A549 (cell line): ENCODE data around the gene SAYSD1. TPM values are rescaled to one million over a fixed set of nuclear protein-coding genes. Genes with fewer than 3 reads are reported as not detected.

Source experiments
- ATAC-seq, 2 experiments: fragments of 200-7000 bp in 1 of 2; fragments of >200 bp in 1 of 2; cut with Nextera tagmentation in 1 of 2; cut with Tn5 transposase in 1 of 2; 3 replicates each; pipeline versions ENCODE4 v1.8.0 to v1.9.1; 2018 to 2020; ENCODE audit warnings: mild to moderate bottlenecking in 1 of 2, moderate library complexity in 1 of 2
- CTCF ChIA-PET: fragments of 300-600 bp; sonication (Branson Sonifier 250); formaldehyde crosslinking; extraction: SDS; loops from one replicate; lab custom pipeline; 2021; ENCODE audit warnings: antibody characterized with exemption, inconsistent platforms; lab: Yijun Ruan, JAX
- POLR2A ChIA-PET: fragments of 350-600 bp; formaldehyde crosslinking; extraction: SDS; loops from one replicate; lab custom pipeline; 2021; ENCODE audit warnings: antibody characterized with exemption, inconsistent platforms; lab: Yijun Ruan, JAX
- DNase-seq, 2 experiments: peaks; one replicate each; pipeline versions ENCODE4 v3.0.0 to v3.0.0-alpha.2; 2011 to 2016; ENCODE audit warnings: low read depth in 1 of 2, low spot score in 1 of 2
- FAIRE-seq: peaks from 2 replicates; lab custom pipeline; 2011; peaks lifted over from hg19 to GRCh38; lab: Jason Lieb, UNC
- H3K27ac ChIP-seq, 2 experiments: fragments of >200 bp; sonication (Bioruptor Twin); formaldehyde crosslinking; 3 replicates each; pipeline ENCODE4 v1.5.1; 2016 to 2017
- H3K4me1 ChIP-seq: fragments of >200 bp; sonication (Bioruptor Twin); formaldehyde crosslinking; 3 replicates; pipeline ENCODE4 v1.6.1; 2016
- H3K4me2 ChIP-seq: fragments of >200 bp; sonication (Bioruptor Twin); formaldehyde crosslinking; 3 replicates; pipeline ENCODE4 v1.6.1; 2016
- H3K4me3 ChIP-seq: fragments of >200 bp; sonication (Bioruptor Twin); formaldehyde crosslinking; 3 replicates; pipeline ENCODE4 v1.5.1; 2016
- H3K9me3 ChIP-seq: fragments of >200 bp; sonication (Bioruptor Twin); formaldehyde crosslinking; 3 replicates; pipeline ENCODE4 v1.6.1; 2016
- CBX2 ChIP-seq: fragments of 200-600 bp; sonication (generic); IDR thresholded peaks from 2 replicates; pipeline ENCODE4 v1.6.1; 2016; ENCODE audit warnings: low read depth, mild to moderate bottlenecking, borderline replicate concordance
- CBX8 ChIP-seq: fragments of 200-600 bp; sonication (generic); IDR thresholded peaks from 2 replicates; pipeline ENCODE4 v1.6.1; 2016
- EHMT2 ChIP-seq: fragments of 200-600 bp; sonication (generic); IDR thresholded peaks from 2 replicates; pipeline ENCODE4 v1.6.1; 2016; ENCODE audit warnings: antibody characterized with exemption, low read depth, mild to moderate bottlenecking, moderate library complexity
- EP300 ChIP-seq, 2 experiments: fragments of >200 bp; sonication (Bioruptor Twin); formaldehyde crosslinking; IDR thresholded peaks; 2 replicates in 1 of 2; 3 replicates in 1 of 2; pipeline ENCODE4 v1.6.1; 2016 to 2017
- GATA3 ChIP-seq: IDR thresholded peaks from 2 replicates; pipeline ENCODE4 v1.6.1; 2012; ENCODE audit warnings: borderline replicate concordance
- HDAC2 ChIP-seq: fragments of 200-600 bp; sonication (generic); IDR thresholded peaks from 2 replicates; pipeline ENCODE4 v1.6.1; 2016
- JUNB ChIP-seq: fragments of >200 bp; sonication (Bioruptor Twin); formaldehyde crosslinking; IDR thresholded peaks from 2 replicates; pipeline ENCODE4 v1.6.1; 2016
- KDM5A ChIP-seq: fragments of 200-600 bp; sonication (generic); IDR thresholded peaks from 2 replicates; pipeline ENCODE4 v1.6.1; 2016; ENCODE audit warnings: antibody characterized with exemption, mild to moderate bottlenecking
- NFE2L2 ChIP-seq: fragments of 150-350 bp; conservative IDR thresholded peaks from 2 replicates; pipeline ENCODE4 v1.6.1; 2014; ENCODE audit warnings: low read length
- NR3C1 ChIP-seq: fragments of >200 bp; sonication (Bioruptor Twin); formaldehyde crosslinking; IDR thresholded peaks from 3 replicates; pipeline ENCODE4 v1.6.1; 2017
- POLR2A ChIP-seq: IDR thresholded peaks from 2 replicates; pipeline ENCODE4 v1.6.1; 2012; ENCODE audit warnings: mild to moderate bottlenecking, low read length
- RARB ChIP-seq: fragments of 250-450 bp; sonication (Bioruptor Pico); IDR thresholded peaks from 2 replicates; pipeline ENCODE4 v1.8.0; 2021; ENCODE audit warnings: mild to moderate bottlenecking, moderate library complexity
- SMC3 ChIP-seq: fragments of >200 bp; sonication (Bioruptor Twin); formaldehyde crosslinking; IDR thresholded peaks from 3 replicates; pipeline ENCODE4 v1.6.1; 2018; ENCODE audit warnings: inconsistent platforms
- TP53 ChIP-seq: fragments of 250-450 bp; sonication (Bioruptor Pico); IDR thresholded peaks from 2 replicates; pipeline ENCODE4 v1.5.0; 2021; ENCODE audit warnings: mild to moderate bottlenecking, moderate library complexity
- ZNF302 ChIP-seq: fragments of 250-450 bp; sonication (Bioruptor Pico); IDR thresholded peaks from 2 replicates; pipeline ENCODE4 v1.9.0; 2021; ENCODE audit warnings: inconsistent platforms, mild to moderate bottlenecking, moderate library complexity
- WGBS: methylation state at CpG from one replicate; pipeline ENCODE4 v1.1.6; 2017; ENCODE audit errors: missing lambda C conversion rate; 5-methylcytosine and 5-hydroxymethylcytosine counted together
- polyA plus RNA-seq, 4 experiments: library from polyadenylated mRNA; depleted of rRNA in 3 of 4; stranded (reverse); fragments of >200 nt; fragmentation: RNase III in 1 of 4; extraction: RNeasy Plus Mini Kit Qiagen cat#74134 plus additional on column Dnase treatment in 1 of 4; gene quantifications; 2 replicates in 3 of 4; 3 replicates in 1 of 4; pipeline ENCODE4 v1.2.3, GENCODE V29; 2011 to 2017
- TF ChIP-seq, protein P1 (sequence below): fragments of >200 bp; sonication (Bioruptor Twin); formaldehyde crosslinking; IDR thresholded peaks from 3 replicates; pipeline ENCODE4 v1.5.1; 2016
- TF ChIP-seq, protein P2 (sequence below): IDR thresholded peaks from 2 replicates; pipeline ENCODE4 v1.6.1; 2012; ENCODE audit warnings: low read depth, borderline replicate concordance
- TF ChIP-seq, protein P3 (sequence below): fragments of 450-650 bp; IDR thresholded peaks from 2 replicates; pipeline ENCODE4 v1.6.1; 2014; ENCODE audit warnings: antibody characterized with exemption
- TF ChIP-seq, protein P4 (sequence below): fragments of 150-350 bp; IDR thresholded peaks from 2 replicates; pipeline ENCODE4 v1.6.1; 2014; ENCODE audit warnings: low read depth, mild to moderate bottlenecking, low read length
- TF ChIP-seq, protein P5 (sequence below): fragments of 250-450 bp; sonication (Bioruptor Pico); IDR thresholded peaks from 2 replicates; pipeline ENCODE4 v1.5.0; 2021; ENCODE audit warnings: mild to moderate bottlenecking, moderate library complexity, borderline replicate concordance

SAYSD1 gene
- polyA plus RNA-seq, 2 of the 4 experiments (the other 2 are of a cell fraction) = 8.1 to 15.6 TPM

DNA sequence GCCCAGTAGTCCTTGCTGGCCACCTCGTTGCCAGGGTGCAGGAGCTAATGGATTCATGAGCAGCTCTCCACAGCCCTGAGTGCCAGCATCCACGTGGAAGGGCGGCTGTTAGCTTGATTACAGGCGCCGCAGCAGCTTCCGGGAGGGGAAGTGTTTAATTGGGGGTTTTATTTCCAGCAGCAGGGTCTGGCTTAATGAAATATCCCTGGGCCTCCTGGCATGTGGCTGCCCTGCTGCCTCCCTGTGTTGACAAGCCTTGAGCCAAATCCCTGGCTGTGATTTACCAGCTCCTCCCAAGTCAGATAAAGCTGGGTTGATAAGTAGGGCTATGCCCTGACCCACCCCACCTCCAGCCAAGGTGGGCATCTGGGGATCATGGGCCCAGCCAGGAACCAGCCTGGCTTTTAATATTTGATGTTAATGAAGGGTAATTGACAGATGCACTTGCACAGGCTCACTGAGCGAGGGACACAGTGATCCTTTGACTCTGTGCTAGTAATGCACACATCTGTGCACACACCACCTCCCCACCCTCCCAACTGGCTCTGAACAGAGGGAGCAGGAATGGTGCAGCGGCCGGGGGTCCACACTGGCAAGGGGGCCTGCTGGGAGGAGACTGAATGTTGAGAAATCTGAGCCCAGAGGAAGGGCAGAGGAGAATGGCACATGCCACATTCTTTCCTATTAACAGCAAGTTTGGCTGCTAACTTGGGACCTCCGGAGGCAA lies 52.8 kb downstream of the SAYSD1 start (continued):
- TF ChIP-seq, protein P1, sequence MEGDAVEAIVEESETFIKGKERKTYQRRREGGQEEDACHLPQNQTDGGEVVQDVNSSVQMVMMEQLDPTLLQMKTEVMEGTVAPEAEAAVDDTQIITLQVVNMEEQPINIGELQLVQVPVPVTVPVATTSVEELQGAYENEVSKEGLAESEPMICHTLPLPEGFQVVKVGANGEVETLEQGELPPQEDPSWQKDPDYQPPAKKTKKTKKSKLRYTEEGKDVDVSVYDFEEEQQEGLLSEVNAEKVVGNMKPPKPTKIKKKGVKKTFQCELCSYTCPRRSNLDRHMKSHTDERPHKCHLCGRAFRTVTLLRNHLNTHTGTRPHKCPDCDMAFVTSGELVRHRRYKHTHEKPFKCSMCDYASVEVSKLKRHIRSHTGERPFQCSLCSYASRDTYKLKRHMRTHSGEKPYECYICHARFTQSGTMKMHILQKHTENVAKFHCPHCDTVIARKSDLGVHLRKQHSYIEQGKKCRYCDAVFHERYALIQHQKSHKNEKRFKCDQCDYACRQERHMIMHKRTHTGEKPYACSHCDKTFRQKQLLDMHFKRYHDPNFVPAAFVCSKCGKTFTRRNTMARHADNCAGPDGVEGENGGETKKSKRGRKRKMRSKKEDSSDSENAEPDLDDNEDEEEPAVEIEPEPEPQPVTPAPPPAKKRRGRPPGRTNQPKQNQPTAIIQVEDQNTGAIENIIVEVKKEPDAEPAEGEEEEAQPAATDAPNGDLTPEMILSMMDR = no peak
- no peak for TF ChIP-seq EP300 (IDR thresholded peaks at IDR 0.05)
- no peak for TF ChIP-seq NFE2L2
- TF ChIP-seq TP53 (CRISPR knock-in tag) = no peak

DNA sequence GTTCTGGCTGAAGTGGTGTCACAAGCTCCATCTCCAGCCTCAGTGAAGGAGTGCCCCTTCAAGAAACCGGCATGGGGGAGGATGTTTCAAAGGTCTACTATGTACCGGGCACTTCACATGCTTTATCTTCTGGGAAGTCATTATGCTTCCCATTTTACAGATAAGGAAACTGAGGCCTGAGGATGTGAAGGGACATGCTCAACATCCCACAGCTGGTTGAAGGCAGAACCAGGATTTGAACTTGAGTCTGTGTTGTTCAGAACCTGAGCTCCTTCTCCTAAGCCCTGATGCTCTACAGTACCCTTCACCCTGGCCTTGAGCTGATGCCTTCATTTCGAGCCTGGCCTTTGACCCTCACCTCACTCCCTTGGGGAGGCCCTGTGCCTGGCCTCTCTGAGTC lies 53.4 kb downstream of the SAYSD1 start:
- H3K4me1 ChIP-seq = no peaks in the 10 kb centered on the region
- DNase-seq = no peak
- ATAC-seq = no peak
- FAIRE-seq = no peak
- ChIA-PET POLR2A (no interaction called here), CTCF (no interaction called here)
- 44% methylated on average over 3 of the region's 3 CpGs for WGBS
- TF ChIP-seq CBX8 = no peak
- no peak for TF ChIP-seq KDM5A
- TF ChIP-seq NR3C1 = no peak
- TF ChIP-seq, protein P2, sequence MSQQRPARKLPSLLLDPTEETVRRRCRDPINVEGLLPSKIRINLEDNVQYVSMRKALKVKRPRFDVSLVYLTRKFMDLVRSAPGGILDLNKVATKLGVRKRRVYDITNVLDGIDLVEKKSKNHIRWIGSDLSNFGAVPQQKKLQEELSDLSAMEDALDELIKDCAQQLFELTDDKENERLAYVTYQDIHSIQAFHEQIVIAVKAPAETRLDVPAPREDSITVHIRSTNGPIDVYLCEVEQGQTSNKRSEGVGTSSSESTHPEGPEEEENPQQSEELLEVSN = no peak
- TF ChIP-seq, protein P1 = no peak
- no peak overlapping the region for H3K27ac ChIP-seq
- H3K4me2 ChIP-seq = no peak overlapping the region
- no peak overlapping the region for H3K4me3 ChIP-seq
- no peaks in the 10 kb centered on the region for H3K9me3 ChIP-seq

DNA sequence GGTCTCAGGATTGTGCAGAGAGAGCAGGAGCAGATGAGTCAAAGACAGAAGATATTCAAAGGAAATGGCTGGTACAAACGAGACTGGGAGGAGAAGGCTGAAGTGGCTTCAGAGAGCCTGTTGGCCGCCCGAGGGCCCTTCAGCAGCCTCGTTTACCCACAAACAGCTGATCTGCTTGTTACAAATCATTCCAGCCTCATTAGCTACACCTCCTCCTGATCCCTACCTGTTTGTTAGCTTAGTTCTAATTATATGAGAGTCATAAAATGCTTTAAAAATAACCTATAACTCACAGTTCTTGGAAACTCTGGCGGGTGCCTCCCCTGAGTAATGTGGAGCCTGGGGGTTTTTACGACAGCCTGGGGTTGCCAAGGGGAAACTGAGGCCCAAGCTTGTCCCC lies 53.8 kb downstream of the SAYSD1 start:
- no peak overlapping the region for H3K4me3 ChIP-seq
- no peak overlapping the region for H3K27ac ChIP-seq
- H3K9me3 ChIP-seq = no peaks in the 10 kb centered on the region
- POLR2A ChIA-PET = no interaction called here
- WGBS = 11% methylated on average over 6 of the region's 6 CpGs
- DNase-seq = no peak
- H3K4me2 ChIP-seq = no peak overlapping the region
- no peak for FAIRE-seq
- TF ChIP-seq KDM5A (no peak), TP53 (CRISPR knock-in tag) (no peak), EP300 (IDR thresholded peaks at IDR 0.05) (no peak), EHMT2 (no peak), POLR2A (no peak), HDAC2 (no peak), GATA3 (no peak), JUNB (no peak), CBX8 (no peak), SMC3 (no peak), ZNF302 (CRISPR knock-in tag) (no peak), RARB (CRISPR knock-in tag) (no peak), CBX2 (no peak)
- TF ChIP-seq, protein P2 = no peak
- TF ChIP-seq, protein P3, sequence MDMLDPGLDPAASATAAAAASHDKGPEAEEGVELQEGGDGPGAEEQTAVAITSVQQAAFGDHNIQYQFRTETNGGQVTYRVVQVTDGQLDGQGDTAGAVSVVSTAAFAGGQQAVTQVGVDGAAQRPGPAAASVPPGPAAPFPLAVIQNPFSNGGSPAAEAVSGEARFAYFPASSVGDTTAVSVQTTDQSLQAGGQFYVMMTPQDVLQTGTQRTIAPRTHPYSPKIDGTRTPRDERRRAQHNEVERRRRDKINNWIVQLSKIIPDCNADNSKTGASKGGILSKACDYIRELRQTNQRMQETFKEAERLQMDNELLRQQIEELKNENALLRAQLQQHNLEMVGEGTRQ = no peak
- TF ChIP-seq, protein P4, sequence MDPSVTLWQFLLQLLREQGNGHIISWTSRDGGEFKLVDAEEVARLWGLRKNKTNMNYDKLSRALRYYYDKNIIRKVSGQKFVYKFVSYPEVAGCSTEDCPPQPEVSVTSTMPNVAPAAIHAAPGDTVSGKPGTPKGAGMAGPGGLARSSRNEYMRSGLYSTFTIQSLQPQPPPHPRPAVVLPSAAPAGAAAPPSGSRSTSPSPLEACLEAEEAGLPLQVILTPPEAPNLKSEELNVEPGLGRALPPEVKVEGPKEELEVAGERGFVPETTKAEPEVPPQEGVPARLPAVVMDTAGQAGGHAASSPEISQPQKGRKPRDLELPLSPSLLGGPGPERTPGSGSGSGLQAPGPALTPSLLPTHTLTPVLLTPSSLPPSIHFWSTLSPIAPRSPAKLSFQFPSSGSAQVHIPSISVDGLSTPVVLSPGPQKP = no peak
- TF ChIP-seq, protein P5, sequence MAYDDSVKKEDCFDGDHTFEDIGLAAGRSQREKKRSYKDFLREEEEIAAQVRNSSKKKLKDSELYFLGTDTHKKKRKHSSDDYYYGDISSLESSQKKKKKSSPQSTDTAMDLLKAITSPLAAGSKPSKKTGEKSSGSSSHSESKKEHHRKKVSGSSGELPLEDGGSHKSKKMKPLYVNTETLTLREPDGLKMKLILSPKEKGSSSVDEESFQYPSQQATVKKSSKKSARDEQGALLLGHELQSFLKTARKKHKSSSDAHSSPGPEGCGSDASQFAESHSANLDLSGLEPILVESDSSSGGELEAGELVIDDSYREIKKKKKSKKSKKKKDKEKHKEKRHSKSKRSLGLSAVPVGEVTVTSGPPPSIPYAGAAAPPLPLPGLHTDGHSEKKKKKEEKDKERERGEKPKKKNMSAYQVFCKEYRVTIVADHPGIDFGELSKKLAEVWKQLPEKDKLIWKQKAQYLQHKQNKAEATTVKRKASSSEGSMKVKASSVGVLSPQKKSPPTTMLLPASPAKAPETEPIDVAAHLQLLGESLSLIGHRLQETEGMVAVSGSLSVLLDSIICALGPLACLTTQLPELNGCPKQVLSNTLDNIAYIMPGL = no peak
- TF ChIP-seq, all 56 proteins: peak for 0
- ATAC-seq = no peak
- CTCF ChIA-PET = no interaction called here
- no peaks in the 10 kb centered on the region for H3K4me1 ChIP-seq
